Endothelial cell of umbilical vein (primary cell): Measurements from ENCODE around the gene AGT. TPM values are rescaled to one million over a fixed set of nuclear protein-coding genes. Genes with fewer than 3 reads are reported as not detected.

Experiments
- BruUV-seq: library from RNA; stranded (reverse); fragments of 400-500 nt; replicated peaks from 2 replicates; lab custom pipeline; 2021; lab: Mats Ljungman, UMichigan
- CTCF ChIA-PET: fragments of 300-600, 350-600 bp; sonication (Branson Sonifier 250); formaldehyde crosslinking; loops from one replicate; lab custom pipeline; 2021; ENCODE audit warnings: antibody characterized with exemption, inconsistent platforms; lab: Charles Lee
- POLR2A ChIA-PET: fragments of 300-600, 350-600 bp; sonication (Branson Sonifier 250); formaldehyde crosslinking; loops from one replicate; lab custom pipeline; 2021; ENCODE audit warnings: antibody characterized with exemption, inconsistent platforms; lab: Charles Lee
- DNase-seq: peaks from one replicate; pipeline ENCODE4 v3.0.0-alpha.2; 2011; ENCODE audit warnings: low read depth, low spot score
- FAIRE-seq: peaks from 2 replicates; lab custom pipeline; 2011; peaks lifted over from hg19 to GRCh38; lab: Jason Lieb, UNC
- H2AFZ ChIP-seq: 2 replicates; pipeline ENCODE4 v1.6.0; 2012; ENCODE audit warnings: low read depth, low read length, control low read depth, inconsistent platforms
- H3K27ac ChIP-seq: 2 replicates; pipeline ENCODE4 v1.5.1; 2011; ENCODE audit warnings: low read depth, mild to moderate bottlenecking, control low read depth, low read length, moderate library complexity; ENCODE audit not compliant: insufficient read depth
- H3K27me3 ChIP-seq, 2 experiments: 2 replicates each; pipeline versions ENCODE4 v1.6.0 to v1.6.1; 2011; ENCODE audit warnings: low read length in 2 of 2, mixed read lengths in 1 of 2; ENCODE audit not compliant: control insufficient read depth in 2 of 2, insufficient read depth in 2 of 2
- H3K36me3 ChIP-seq, 2 experiments: 2 replicates in 1 of 2; 3 replicates in 1 of 2; pipeline ENCODE4 v1.5.1; 2011; ENCODE audit warnings: low read length in 2 of 2, mild to moderate bottlenecking in 1 of 2, moderate library complexity in 1 of 2; ENCODE audit not compliant: control insufficient read depth in 2 of 2, insufficient read depth in 2 of 2; ENCODE audit errors: extremely low read depth in 1 of 2
- H3K4me1 ChIP-seq: 3 replicates; pipeline ENCODE4 v1.5.1; 2011; ENCODE audit warnings: mild to moderate bottlenecking, low read length; ENCODE audit not compliant: control insufficient read depth, insufficient read depth; ENCODE audit errors: extremely low read depth
- H3K4me2 ChIP-seq: 2 replicates; pipeline ENCODE4 v1.6.1; 2011; ENCODE audit warnings: low read length, control low read depth, mixed read lengths; ENCODE audit not compliant: insufficient read depth
- H3K4me3 ChIP-seq, 3 experiments: fragments of 200-600 bp in 1 of 3; sonication (generic), shearing (Covaris generic) in 1 of 3; replicated peaks in 1 of 3; 2 replicates each; pipeline ENCODE4 v1.5.1; 2011 to 2016; ENCODE audit warnings: control low read depth in 3 of 3, low read length in 3 of 3, mild to moderate bottlenecking in 2 of 3, inconsistent platforms in 1 of 3, low read depth in 1 of 3, moderate library complexity in 1 of 3; ENCODE audit not compliant: insufficient read depth in 1 of 3
- H3K79me2 ChIP-seq: 2 replicates; pipeline ENCODE4 v1.6.0; 2012; ENCODE audit warnings: low read length, inconsistent platforms; ENCODE audit not compliant: control insufficient read depth, insufficient read depth
- H3K9ac ChIP-seq: replicated peaks from 2 replicates; pipeline ENCODE3; 2011; ENCODE audit warnings: low read length, control low read depth; ENCODE audit not compliant: insufficient read depth; ENCODE audit errors: extremely low read depth
- H3K9me1 ChIP-seq: replicated peaks from 3 replicates; pipeline ENCODE4 v1.6.0; 2011; ENCODE audit warnings: mild to moderate bottlenecking, low read length; ENCODE audit not compliant: control insufficient read depth, insufficient read depth; ENCODE audit errors: extremely low read depth
- H3K9me3 ChIP-seq: replicated peaks from 2 replicates; pipeline ENCODE4 v1.5.1; 2012; ENCODE audit warnings: low read length, inconsistent platforms; ENCODE audit not compliant: control insufficient read depth, insufficient read depth
- H4K20me1 ChIP-seq: replicated peaks from 2 replicates; pipeline ENCODE3; 2011; ENCODE audit warnings: mild to moderate bottlenecking, low read length; ENCODE audit not compliant: control insufficient read depth, insufficient read depth; ENCODE audit errors: extremely low read depth
- EZH2 ChIP-seq: IDR thresholded peaks from 2 replicates; pipeline ENCODE4 v1.6.1; 2012; ENCODE audit warnings: borderline replicate concordance, low read depth, mild to moderate bottlenecking, moderate library complexity, low read length, inconsistent platforms; ENCODE audit not compliant: severe bottlenecking
- FOS ChIP-seq: IDR thresholded peaks from 2 replicates; pipeline ENCODE4 v1.6.1; 2011; ENCODE audit warnings: mild to moderate bottlenecking, low read length, moderate library complexity, borderline replicate concordance; ENCODE audit not compliant: insufficient read depth
- GATA2 ChIP-seq: IDR thresholded peaks from 2 replicates; pipeline ENCODE4 v1.7.0; 2011; ENCODE audit warnings: low read depth, mild to moderate bottlenecking, moderate library complexity, mixed read lengths, low read length; ENCODE audit not compliant: insufficient read length, insufficient read depth
- JUN ChIP-seq: IDR thresholded peaks from 2 replicates; pipeline ENCODE4 v1.6.1; 2011; ENCODE audit warnings: borderline replicate concordance, low read depth; ENCODE audit not compliant: insufficient read length, insufficient read depth
- MYC ChIP-seq: IDR thresholded peaks from one replicate; pipeline ENCODE4 v1.6.1; 2011; ENCODE audit warnings: mild to moderate bottlenecking, low read depth, low read length
- POLR2A ChIP-seq: IDR thresholded peaks from 2 replicates; pipeline ENCODE4 v1.6.1; 2012; ENCODE audit warnings: low read depth, mild to moderate bottlenecking, control low read depth, low read length
- POLR2AphosphoS5 ChIP-seq: IDR thresholded peaks from 2 replicates; pipeline ENCODE4 v1.6.1; 2012; ENCODE audit warnings: low read depth, mild to moderate bottlenecking, control low read depth, low read length, moderate library complexity; ENCODE audit not compliant: insufficient read depth
- dilution Hi-C: fragments of 300-500 bp; cut with MboI; formaldehyde crosslinking; loops from one replicate; pipeline ENCODE4 v1.15.0; 2019; ENCODE audit warnings: low sequenced_read_pairs; ENCODE audit not compliant: extremely low pct_ligation_motif_present
- intact Hi-C: fragments of 100-400 bp; cut with micrococcal nuclease; formaldehyde crosslinking; loops from one replicate; pipeline ENCODE4 v1.10.0; 2022
- polyA plus RNA-seq, 4 experiments: library from polyadenylated mRNA; depleted of rRNA in 3 of 4; stranded (reverse) in 3 of 4; unstranded in 1 of 4; fragments of >200 nt; gene quantifications; 2 replicates each; pipeline versions ENCODE4 v1.2.1 to v1.2.3, GENCODE V29; 2011 to 2012; ENCODE audit warnings: missing spikeins in 1 of 4
- total RNA-seq: library from RNA; stranded (reverse); gene quantifications from 2 replicates; pipeline ENCODE4 v1.2.3, GENCODE V29; 2021
- TF ChIP-seq, protein P1 (sequence below), 2 donors: IDR thresholded peaks; 1 replicate in 1 of 2; 2 replicates in 1 of 2; pipeline ENCODE4 v1.5.1; 2011; ENCODE audit warnings: low read length in 2 of 2, mild to moderate bottlenecking in 2 of 2, moderate library complexity in 2 of 2, control low read depth in 1 of 2, inconsistent platforms in 1 of 2, low read depth in 1 of 2; ENCODE audit not compliant: insufficient read depth in 1 of 2; ENCODE audit errors: extremely low read depth in 1 of 2
- TF ChIP-seq, protein P2 (sequence below): IDR thresholded peaks from 2 replicates; pipeline ENCODE4 v1.6.1; 2011; ENCODE audit not compliant: insufficient read depth, insufficient read length

Gene AGT
- total and polyA plus RNA-seq, 2 donors (not counting 3 experiments of a cell fraction or from before 2014, with no cell fraction given): not detected

DNA sequence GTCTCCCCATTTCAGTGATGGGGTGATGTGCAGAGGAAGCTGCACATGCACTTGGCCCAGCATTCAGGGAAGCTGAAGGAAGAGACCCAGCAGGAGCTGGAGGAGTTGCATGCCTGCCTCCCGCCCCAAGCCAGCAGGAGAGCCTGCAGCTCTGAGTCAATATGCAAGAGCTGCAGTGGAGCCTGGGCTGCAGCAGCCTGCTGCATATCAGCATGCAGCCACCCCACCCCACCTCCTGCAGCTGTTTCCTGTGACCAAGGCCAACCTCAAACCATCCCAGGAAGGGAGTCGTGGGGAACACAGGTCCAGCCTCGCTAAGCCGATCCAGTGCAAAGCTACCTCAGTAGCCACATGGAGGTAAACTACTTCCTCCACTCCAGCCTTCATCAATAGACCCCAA lies 18.9 kb downstream of the AGT start:
- POLR2A ChIA-PET: no interaction called here
- no peak for DNase-seq
- FAIRE-seq: no peak
- Histone ChIP-seq H3K9me3 (no peaks in the 10 kb centered on the region), H3K27me3 (no peaks in the 10 kb centered on the region), H2AFZ (no peak overlapping the region), H3K36me3 (peaks cover 5 to 11% of the 10 kb centered on the region in 2 experiments), H3K27ac (no peak overlapping the region), H3K4me3 (no peak overlapping the region), H3K79me2 (no peaks in the 10 kb centered on the region), H3K9me1 (no peaks in the 10 kb centered on the region), H4K20me1 (no peaks in the 10 kb centered on the region), H3K4me2 (no peak overlapping the region), H3K9ac (no peak overlapping the region), H3K4me1 (no peaks in the 10 kb centered on the region)
- intact Hi-C loops (no loop called here), dilution Hi-C loops (no loop called here)
- BruUV-seq: no TSS peak
- CTCF ChIA-PET: no interaction called here
- TF ChIP-seq GATA2 (no peak), MYC (no peak), POLR2A (no peak), FOS (no peak), POLR2AphosphoS5 (no peak), JUN (no peak), EZH2 (no peak)
- TF ChIP-seq, protein P1, sequence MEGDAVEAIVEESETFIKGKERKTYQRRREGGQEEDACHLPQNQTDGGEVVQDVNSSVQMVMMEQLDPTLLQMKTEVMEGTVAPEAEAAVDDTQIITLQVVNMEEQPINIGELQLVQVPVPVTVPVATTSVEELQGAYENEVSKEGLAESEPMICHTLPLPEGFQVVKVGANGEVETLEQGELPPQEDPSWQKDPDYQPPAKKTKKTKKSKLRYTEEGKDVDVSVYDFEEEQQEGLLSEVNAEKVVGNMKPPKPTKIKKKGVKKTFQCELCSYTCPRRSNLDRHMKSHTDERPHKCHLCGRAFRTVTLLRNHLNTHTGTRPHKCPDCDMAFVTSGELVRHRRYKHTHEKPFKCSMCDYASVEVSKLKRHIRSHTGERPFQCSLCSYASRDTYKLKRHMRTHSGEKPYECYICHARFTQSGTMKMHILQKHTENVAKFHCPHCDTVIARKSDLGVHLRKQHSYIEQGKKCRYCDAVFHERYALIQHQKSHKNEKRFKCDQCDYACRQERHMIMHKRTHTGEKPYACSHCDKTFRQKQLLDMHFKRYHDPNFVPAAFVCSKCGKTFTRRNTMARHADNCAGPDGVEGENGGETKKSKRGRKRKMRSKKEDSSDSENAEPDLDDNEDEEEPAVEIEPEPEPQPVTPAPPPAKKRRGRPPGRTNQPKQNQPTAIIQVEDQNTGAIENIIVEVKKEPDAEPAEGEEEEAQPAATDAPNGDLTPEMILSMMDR (IDR thresholded peaks at IDR 0.05; ENCODE audit: extremely low read depth in 1 of 2, insufficient read depth in 1 of 2, low read depth in 1 of 2, low read length in 2 of 2): no peak
- TF ChIP-seq, protein P2, sequence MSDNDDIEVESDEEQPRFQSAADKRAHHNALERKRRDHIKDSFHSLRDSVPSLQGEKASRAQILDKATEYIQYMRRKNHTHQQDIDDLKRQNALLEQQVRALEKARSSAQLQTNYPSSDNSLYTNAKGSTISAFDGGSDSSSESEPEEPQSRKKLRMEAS: no peak
